Stimulated activated CD8-positive, alpha-beta memory T cell treated with anti-CD3 and anti-CD28 coated beads, Interleukin-12 subunit alpha, Interleukin-12 subunit beta, amount 100 ng/mL, for 1 hour (primary cell): ENCODE measurements around the gene IGLL5.
A peak's percentile ranks its signal among the peaks of the same experiment; 100 is the strongest.

Source experiments
- DNase-seq: peaks from one replicate; pipeline ENCODE4 v3.0.0-alpha.2; 2020; ENCODE audit warnings: low read depth

IGLL5 gene

DNA sequence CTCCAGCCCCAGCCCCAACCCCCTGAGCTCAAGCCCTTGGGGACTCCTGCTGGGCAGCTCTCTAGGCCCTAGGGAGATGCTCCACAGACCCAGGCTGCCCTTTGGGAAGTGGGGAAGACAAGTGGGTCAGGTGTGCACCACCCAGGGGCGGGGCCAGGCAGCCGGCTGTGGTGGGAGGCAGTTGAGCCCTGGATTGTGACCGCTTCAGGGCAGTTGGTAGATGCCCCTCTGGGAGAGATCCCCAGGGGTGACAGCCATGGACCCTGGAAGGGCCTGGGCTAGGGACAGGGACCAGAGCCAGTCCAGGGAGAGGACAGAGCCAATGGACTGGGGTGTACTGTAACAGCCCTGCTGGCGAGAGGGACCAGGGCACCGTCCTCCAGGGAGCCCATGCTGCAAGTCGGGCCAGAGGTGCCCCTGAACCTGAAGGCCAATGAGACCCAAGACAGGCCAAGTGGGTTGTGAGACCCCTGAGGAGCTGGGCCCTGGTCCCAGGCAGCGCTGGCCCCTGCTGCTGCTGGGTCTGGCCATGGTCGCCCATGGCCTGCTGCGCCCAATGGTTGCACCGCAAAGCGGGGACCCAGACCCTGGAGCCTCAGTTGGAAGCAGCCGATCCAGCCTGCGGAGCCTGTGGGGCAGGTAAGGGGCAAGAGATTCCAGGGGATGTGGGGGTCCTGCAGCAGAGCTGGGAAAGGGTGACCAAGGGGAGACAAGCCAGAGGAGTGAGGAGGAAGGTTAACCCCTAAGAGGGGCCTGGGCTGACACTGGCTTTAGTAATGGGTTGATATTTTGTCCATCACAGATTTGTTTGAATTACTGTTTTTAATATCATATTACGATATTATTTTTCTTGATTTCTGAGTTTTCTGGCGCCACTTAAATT lies at the start of gene IGLL5:
Gene IGLL5 (plus strand): TSS at position 196 of the 883 bp plus-strand sequence. CDS start 238 bp downstream, at position 434.
- DNase-seq: no peak

DNA sequence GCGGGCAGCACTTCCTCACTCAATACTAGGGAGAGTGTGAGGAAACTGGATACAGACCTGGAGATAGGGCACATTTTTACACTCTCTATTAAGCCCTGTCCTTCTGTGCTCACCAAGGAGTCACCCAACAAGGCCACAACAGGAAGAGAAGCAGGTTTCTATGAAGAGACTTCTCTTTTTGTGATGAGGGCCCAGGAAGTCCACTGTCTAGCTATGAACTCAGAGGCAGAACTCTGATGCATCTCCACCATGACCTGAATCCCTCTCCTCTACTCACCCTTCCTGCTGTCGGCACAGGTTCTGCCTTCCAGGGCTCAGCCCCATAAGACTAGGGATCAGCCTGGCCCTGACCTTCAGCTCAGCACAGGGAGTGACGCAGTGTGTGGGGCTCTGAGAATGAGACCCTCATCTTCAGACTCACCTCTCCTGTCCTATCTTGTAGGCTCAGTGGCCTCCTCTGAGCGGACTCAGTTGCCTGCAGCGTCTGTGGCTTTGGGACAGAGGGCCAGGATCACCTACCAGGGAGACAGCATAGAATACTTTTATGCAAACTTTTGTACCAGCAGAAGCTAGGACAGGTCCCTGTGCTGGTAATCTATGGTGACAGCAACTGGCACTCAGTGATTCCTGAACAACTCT lies 49.3 kb upstream of the IGLL5 start:
- no peak for DNase-seq

DNA sequence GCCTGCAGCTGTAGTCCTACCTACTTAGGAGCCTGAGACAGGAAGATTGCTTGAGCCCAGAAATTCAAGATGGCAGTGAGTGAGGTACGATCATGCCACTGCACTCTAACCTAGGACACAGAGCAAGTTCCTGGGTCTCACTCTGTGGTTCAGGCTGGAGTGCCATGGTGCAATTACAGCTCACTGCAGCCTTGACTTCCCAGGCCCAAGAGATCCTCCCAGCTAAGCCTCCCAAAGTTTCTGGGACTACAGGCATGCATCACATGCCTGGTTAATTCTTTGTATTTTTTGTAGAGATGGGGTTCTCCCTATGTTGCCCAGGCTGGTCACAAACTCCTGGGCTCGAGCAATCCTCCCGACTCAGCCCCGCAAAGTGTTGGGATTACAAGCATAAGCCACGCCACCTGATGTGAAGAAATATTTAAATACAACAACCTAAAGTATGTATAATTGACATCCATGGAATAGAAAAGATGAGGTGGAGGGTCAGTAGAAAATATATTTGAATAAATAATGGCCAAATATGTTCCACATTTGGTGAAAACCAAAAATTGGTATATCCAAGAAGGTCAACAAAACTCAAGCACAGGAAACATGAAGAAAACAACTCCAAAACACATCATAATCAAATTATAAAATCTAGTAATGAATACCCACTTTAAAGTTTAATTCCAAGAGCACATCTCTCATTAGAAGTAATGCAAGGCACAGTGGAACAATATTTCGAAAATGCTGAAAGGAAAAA lies 47.9 kb upstream of the IGLL5 start:
- DNase-seq: no peak

DNA sequence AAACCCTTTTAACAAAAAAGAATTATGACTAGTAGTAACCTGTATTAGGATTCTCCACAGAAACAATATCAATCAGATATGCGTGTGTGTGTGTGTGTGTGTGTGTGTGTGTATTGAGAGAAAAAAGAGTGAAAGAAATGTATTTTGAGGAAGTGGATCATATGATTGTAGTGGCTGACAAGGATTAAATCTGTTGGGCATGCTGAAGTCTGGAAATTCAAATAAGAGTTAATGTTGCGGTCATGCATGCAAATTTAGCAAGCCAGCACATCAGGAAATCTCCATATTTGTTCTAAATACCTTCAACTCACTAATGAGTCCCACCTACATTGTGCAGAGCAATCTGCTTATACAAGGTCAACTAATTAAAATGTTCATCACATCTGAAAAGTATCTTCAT lies 46.8 kb upstream of the IGLL5 start:
- DNase-seq: no peak

DNA sequence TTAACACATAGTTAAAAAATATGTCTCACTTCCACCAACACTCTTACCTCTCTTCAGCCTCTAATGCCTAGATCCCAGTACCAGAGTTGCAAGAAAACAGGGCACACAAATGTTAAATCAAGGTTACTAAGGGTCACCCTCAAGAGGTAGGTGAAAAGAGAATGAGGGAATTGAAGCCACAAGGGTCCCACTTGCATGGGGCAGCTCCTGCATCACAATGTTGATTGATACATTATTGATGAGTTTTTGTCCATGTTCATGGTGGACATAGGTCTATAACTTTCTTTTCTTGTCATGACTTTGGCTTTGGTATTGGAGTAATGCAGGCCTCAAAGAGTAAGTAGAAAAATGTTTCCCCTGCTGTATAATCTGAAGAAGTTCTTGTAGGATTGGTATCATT lies 46.0 kb upstream of the IGLL5 start:
- DNase-seq: no peak

DNA sequence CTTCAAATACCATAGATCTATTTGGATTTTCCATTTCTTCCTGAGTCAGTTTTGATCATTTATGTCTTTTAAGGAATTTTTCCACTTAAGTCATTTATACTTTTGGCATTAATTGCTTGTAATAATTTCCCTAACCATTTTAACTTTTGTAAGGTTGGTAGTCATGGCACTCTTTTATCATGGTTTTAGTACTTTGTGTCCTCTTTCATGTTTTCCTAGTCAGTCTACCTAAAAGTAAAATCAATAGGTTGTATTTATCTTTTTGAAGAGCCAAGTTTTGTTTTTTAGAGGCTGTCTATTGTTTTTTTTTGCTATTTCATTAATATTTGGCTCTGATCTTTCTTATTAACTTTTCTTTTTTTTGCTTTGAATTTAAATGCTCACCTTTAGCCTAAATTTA lies 45.5 kb upstream of the IGLL5 start:
- DNase-seq: no peak

DNA sequence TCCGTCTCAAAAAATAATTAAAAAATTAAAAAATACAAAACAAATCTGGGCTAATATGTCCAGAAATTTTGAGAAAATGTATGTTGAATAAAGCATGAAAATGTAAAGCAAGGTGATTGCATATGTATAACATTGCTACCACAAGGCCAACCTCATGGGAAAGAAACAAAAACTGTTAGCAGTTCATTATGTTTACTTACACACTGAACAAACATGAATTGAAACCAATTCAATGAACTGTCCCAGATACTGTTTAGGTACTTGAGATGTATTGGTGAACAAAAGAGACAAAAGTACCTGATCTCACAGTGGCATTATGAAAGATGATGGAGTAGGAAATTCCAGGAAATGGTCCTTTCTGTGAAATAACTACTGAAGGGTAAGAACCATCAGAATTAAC lies 43.8 kb upstream of the IGLL5 start:
- DNase-seq: no peak

DNA sequence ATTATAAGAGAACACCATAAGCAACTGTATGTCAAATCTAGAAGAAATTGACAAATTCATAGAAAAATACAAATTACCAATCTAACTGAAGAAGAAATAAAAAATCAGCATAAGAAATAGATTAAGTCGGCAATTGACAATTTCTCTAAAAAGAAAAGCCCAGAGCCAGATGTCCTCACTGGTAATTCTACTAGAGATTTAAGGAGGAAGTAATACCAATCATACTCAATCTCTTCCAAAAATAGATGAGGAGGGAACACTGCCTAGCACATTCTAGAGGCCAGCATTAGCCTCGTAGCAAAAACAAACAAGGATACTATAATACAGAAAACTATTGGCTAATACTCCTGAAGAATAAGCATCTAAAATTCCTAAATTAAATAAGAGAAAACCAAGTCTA lies 40.4 kb upstream of the IGLL5 start:
- no peak for DNase-seq

DNA sequence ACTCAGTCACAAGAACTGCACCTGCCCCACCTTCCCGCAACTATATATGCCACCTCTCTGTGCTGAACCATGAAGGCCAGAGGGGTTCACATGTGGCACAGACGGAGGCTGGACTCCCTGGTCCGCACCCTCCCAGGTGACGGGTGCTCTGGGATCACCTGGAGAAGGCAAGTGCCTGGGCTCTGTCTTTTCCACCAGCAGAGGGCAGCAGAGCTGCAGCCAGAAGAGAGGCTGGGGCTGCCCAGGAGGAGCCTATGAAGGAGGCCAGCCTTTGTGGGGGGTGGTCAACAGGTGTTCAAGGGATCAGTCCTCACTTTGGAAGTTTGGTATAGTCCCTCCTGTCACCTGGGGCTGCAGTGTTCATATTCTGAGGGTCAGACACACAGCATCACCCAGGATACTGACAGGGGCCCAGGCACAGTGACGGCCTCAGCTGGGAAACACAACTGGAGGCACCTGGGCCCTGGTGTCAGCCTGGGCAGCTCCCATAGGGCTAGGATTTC lies 39.2 kb upstream of the IGLL5 start:
- peak; percentile 55 for DNase-seq

DNA sequence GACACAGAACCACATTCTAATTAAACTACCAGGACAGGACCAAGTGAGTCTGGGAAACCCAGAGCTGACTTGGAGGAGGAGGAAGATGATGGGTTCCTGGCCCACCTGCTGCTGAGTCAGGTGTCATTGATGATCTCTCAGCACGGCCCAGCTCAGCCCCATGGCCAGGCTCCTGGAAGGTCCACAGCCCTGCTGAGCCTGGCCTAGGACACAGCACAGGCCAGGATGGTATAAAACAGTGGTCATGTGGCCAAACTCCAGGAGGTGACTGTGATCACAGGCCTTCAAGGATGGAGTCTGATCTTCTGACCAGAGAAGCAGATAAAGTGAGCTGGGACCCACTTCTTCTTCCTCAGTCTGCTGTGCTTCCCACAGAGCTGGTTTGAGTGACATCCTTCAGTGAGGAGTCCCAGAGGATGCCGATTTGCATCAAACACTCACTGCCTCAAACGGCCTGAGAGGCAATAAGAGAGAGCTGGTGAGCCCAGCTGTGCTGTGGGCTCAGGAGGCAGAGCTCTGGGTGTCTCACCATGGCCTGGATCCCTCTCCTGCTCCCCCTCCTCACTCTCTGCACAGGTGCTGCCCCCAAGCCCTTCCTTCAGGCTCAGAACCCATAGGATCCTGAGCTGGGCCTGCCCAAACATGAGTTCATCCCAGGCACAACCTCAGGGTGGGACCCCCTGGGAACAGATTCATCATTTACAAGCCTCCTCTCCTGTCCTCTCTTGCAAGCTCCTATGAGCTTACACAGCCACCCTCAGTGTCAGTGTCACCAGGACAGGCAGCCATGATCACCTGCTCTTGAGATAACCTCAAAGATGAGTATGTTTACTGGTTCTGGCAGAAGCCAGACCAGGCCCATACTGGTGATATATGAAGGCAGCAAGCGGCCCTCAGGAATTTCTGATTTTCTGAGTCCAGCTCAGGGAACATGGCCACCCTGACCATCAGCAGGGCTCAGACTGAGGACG lies 37.7 kb upstream of the IGLL5 start:
- DNase-seq: no peak

DNA sequence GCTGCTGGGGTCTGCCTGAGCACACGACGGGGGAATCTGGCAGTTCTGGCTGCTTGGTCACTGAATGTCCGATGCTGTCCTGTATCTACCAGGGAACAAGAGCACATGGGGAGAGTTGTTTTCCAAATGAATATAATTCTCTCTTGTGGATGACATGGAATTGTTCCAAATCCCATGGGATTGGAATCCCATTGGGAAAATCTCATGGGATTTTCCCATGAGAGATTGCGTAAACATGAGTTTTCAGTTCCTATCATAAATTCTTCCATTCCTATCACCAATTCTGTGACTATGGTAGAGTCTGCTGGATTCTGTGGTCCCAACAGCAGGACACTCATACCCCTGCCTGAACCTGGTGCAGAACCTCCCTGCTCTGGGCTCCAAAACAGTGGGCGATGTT lies 35.6 kb upstream of the IGLL5 start:
- no peak for DNase-seq

DNA sequence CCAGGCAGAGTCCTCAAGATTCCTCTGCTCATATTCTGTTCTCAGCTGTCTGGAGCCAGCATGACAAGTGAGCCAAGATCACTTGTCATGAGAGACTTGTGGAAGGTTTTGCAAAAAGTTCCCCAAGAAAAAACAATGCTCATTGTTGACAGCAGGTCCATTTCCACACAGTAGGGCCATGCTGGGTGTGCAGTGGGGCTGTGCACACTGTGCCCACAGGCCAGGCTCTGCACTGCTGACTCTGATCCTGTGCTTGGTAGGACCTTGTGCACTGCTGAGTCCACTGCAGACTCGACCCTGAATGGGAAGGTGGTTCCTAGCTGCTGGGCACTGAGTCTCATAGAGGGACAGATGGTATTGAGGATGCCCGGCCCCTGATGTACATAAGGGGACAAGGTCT lies 33.9 kb upstream of the IGLL5 start:
- DNase-seq: no peak

DNA sequence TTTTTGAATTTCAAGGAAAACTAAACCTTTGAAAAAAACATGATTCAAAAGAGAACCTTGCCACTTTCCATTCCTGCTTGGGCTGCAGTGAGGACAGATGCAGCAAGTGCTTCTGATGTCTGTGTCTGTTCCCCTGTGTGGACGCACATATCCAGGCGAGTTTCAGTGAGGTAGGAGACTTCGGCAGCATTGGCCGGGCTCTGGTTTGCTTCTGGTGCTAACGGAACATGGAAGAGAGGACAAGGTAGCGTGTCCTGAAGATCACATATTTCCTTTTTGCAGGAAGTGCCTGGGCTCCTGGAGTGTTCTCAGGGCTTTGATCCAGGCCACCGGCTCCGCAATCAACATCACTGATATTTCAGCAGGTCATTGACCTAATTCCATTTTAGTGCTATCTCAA lies 33.1 kb upstream of the IGLL5 start:
- no peak for DNase-seq

DNA sequence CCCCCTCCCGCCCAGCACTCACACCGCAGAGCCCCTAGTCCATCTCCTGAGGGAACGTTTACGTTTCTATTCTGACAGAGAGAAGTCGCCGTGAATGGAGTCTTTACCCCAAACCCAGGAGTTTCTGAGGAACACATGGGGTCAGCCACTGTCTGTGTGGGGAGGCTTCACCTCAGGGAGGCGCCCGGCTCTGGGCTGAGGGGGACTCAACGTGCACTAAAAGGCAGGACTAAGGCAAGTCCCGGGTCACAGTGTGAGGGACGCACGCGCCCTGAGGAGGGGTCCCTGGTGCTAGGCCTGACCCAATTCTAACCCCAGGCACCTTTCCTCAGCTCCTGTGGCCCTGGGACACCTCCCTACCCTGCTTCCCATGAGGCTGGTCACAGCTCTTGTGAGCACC lies 32.5 kb upstream of the IGLL5 start:
- DNase-seq: no peak

DNA sequence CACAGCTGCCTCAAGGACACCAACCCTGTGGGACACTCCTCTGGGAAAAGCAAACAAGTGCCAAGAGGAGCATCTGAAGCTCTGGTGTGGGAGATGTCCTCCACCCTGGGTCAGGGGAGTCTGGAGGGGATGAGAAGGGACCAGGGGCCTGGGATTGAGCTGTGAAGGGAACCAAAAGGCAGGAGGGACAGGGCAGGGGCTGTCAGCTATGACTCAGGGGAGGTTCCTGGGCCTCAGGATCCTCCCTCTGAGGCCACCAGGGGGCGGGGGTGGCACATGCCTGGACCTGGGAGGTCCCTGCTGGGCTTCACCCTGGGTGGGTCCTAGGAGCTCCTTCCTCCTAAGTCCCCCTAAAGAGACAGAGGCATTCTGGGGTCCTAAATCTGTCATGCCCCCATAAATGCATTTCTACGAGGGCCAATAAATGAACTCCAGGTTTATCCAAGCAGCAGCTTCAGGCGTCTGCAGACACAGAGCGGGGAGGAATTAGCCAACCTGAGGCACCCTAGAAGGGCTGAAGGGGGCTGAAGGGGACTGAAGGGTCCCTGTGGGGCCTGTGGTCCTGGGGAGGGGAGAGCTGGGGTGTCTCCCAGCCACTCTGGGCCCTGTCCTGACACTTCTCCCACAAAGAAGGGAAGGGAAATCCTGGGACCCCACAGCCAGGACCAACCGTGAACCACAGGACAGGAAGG lies 31.9 kb upstream of the IGLL5 start:
- DNase-seq: peak; percentile 14

DNA sequence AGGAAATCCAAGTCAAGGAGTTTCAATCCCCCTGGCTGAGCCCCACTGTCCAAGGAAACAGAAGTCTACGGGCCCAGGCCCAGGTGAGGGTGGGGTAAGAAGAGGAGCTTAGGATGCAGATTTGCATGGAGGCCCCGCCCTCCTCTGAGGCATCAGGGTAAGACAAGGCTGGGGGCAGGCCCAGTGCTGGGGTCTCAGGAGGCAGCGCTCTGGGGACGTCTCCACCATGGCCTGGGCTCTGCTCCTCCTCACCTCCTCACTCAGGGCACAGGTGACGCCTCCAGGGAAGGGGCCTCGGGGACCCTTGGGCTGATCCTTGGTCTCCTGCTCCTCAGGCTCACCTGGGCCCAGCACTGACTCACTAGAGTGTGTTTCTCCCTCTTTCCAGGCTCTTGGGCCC lies 31.3 kb upstream of the IGLL5 start:
- DNase-seq: no peak

DNA sequence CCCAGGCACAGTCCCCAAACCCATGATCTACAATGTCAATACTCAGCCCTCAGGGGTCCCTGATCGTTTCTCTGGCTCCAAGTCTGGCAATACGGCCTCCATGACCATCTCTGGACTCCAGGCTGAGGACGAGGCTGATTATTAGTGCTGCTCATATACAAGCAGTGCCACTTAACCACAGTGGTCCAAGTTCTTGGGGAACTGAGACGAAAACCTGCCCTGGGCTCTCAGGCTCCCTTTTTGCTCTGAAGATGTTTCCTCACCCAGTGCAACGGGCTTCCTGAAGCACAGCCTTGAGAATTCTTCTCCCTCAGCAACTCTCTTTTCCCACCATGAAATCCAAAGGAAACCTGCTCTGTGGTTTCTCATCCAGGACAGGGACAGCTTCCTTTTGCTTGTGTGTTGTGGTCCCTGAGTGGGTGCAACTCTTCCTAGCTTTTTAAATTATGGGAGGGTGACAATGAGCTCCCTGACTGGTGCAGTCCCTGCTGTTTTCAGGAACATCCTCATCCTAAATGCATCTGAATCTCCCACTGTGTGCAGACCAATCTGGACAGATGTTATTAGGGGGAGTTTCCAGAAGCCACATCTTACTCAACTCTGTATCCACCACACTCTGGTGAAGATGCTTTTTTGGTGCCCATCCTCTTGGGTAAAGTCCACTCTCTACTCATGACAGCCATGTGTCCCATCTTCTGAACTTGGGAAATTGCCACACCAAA lies 30.6 kb upstream of the IGLL5 start:
- no peak for DNase-seq

DNA sequence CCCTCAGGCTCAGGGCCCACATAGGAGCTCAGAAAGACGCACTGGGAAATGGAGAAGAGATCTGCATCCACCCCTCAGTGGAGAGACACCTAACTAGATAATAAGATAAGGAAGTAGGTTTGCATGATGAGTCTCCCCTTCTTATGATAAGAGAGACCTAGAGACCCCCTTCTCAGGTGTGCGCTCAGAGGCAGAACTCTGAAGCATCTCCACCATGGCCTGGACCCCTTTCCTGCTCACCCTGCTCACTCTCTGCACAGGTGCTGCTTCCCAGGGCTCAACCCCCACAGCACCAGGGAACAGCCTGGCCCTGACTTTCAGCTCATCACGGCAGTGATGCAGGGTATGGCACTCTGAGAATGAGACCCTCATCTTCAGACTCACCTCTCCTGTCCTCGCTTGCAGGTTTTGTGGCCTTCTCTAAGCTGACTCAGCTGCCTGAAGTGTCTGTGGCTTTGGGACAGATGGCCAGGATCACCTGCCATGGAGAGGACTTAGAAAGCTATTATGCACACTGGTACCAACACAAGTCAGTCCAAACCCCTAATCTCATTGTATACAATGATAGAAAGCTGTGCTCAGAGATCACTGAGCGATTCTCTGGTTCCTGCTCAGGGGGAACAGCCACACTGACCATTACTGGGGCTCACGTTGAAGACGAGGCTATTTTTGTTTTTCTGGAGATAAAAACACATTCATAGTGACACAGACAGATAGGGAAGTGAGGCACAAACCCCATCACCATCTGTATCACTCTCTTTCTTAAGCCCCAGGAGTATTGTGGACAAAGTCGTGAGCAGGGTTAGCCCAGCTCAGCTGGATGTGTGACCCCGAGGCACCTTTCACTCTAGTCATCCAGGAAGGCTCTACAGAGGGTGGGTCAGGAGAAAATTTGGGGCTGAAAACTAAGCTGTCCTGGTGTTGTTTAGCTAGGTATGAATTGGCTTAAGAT lies 29.7 kb upstream of the IGLL5 start:
- DNase-seq: no peak

DNA sequence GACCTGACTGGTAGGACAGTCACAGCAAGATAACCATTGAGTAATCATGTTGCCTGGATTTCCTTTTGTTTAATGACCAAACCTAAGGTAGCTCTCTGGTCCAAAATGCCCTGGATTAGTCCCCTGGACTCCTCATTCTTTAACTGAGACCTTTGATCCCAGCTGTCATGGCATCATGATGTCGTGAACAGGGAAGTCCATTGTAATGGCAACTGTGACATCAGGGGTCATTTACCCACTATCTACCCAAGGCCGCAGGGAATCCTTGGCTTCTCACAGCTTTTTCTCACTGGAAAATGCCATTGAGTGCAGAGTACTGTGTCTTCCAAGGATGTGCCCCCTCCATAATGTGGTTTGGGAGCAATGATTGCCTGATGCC lies 29.1 kb upstream of the IGLL5 start:
- DNase-seq: no peak
